NCI-H69 (cell line): Measurements from ENCODE around the gene HMG20A.

Experiments
- DNase-seq: peaks from one replicate; lab custom pipeline; 2025; lab: John Stamatoyannopoulos, UW

The HMG20A gene

DNA sequence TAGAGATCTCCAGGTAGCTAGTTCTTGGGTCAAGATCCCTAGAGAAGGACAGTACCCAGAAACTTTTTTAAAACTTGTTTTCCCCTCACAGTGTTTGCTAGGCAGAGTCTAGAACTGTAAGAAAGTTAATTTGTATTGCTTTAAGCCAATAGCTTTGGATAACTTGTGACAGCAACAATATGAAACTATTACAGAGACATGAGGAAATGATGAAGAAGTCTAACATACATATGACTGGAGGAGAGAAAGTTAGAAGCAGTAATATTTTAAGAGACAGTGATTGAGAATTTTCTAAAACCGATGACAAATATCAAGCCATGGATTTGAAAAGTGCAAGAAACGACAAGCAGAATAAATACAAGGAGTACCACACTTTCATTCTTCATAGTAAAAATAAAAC, 10.0 kb downstream of the HMG20A start:
- no peak for DNase-seq

DNA sequence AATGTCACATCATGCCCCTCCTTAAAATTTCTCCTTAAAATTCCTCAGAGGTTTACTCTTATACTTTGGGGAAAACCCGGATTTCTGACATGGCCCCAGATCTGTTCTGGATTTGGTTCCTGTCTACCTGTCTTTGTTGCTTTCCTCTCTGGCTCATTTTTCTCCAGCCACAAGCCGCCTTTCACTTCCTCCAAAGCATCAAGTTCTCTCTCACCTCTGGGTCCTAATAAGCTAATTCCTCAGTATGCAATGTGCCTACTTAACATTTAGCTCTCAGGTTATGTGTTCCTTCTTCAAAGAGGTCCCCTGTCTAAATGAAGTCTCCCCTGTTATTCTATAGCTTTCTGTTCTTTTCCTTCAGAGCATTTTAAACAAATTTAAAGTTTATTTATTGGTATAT, 16.1 kb downstream of the HMG20A start:
- DNase-seq = no peak

GRCh38 chr15:77437264-77437663, 16.6 kb downstream of the HMG20A start:
- no peak for DNase-seq

DNA sequence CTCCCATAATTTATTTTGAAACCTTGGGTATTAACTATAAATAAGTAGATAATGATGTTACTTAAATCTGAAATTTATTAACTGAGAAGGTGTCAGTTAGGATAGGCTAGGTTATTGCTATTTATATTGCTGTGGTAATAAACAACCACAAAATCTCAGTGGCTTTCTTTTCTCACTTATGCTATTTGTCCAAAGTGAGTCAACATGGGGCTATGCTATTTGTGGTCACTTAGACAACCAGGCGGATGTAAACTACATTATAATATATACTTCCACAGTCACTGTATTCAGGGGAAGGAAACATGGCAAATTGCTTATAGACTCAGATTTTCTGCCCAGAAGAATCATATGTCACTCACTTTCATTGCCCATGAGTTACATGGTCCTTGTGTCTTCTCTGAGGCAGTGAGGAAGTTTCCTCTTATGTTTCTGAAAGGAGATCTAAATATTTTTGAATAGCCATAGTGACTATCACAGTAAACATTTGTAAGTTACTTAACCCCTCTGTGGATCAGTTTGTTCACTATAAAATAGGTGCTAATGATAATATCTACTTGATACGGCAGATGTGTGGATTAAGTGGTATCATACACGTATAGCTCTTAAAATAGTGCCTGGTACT, 19.8 kb downstream of the HMG20A start:
- no peak for DNase-seq

- no peak for DNase-seq
Measured at GRCh38 chr15:77446840-77447390, 26.2 kb downstream of the HMG20A start.

DNA sequence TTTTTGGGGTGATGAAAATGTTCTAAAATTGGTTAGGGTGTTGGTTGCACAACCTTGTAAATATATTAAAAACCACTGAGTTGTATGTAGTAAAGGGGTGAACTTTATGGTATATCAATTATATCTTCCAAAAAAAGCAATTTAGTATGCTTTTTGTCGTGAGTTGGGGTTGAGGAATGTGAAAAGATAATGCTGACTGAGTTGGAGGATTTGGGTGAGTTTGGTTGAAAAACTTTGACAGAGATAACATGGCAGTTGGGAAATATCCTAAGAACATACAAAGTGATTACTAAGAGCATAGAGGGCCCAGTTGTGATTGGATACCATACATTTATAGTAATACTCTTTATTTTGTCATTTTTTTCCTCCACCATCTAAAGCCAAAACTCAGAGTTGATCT, 33.6 kb downstream of the HMG20A start:
- no peak for DNase-seq

GRCh38 chr15:77454951-77455350, 34.3 kb downstream of the HMG20A start:
- DNase-seq = no peak

GRCh38 chr15:77455696-77456321, 35.1 kb downstream of the HMG20A start:
- no peak for DNase-seq

- no peak for DNase-seq
Measured at GRCh38 chr15:77456746-77457145, 36.1 kb downstream of the HMG20A start.

GRCh38 chr15:77457191-77457904, 36.7 kb downstream of the HMG20A start:
- peak; percentile 37 for DNase-seq

GRCh38 chr15:77457905-77458265, 37.2 kb downstream of the HMG20A start:
- DNase-seq = no peak

DNA sequence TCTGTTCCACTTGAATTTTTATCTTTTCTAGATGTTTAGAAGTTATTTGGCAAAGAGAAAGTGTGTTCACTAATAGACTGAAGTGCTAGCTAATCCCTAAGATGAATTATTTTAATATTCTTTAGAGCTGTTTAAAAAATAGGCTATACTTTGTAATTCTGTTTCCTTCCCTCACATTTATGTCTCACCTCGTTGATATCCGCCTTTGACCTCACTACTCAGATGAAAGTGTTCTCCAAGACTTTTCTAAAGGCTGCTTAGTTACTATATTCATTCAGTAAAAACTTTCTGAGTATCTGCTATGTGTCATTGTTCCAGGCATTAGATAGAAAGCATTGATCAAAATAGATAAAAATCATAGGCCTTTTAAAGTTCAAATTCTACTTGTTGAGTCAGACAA, 38.3 kb downstream of the HMG20A start:
- no peak for DNase-seq

GRCh38 chr15:77461486-77461885, 40.8 kb downstream of the HMG20A start:
- no peak for DNase-seq

- no peak for DNase-seq
Measured at GRCh38 chr15:77464129-77464865, 43.6 kb downstream of the HMG20A start.

GRCh38 chr15:77466521-77466920, 45.8 kb downstream of the HMG20A start:
- no peak for DNase-seq

DNA sequence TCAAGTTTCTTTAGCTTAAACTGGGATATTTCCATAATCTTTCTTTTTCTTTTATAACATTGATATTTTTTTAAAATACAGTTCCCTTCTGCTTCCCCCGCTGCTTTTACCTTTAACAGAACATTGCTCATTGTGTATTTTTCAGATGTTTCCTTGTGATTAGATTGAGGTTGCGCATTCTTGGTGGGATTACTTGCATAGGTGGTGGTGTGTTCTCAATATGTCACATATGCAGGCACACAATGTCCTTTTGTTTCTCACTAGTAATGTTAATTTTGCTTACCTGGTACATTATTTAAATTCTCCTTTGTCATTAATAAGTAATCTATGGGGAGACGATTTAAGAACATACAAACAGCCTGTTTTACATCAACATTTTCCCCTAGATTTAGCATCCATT, 48.2 kb downstream of the HMG20A start:
- DNase-seq = no peak

- peak; percentile 6 for DNase-seq
Measured at GRCh38 chr15:77470235-77470634, 49.5 kb downstream of the HMG20A start.

DNA sequence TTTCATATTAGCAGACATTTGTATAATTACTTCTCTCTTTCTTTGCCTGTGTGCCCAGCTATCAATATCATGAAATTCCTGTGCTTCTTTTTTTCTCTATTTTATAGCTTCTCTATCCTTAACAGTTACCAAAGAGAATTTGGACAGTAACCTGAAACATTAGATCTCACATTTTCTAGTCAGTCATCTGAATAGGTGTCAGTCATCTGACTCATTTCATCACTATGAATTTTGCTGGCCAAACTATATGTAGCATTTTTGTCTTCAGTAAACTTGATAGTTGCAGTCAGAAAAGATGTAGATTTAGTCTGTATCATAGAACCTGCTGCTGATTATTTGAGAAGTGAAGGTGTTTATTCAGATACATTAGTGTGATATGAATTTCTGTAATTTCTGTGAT, 52.6 kb downstream of the HMG20A start:
- no peak for DNase-seq

- peak; percentile 63 for DNase-seq
Measured at GRCh38 chr15:77474310-77474988, 53.8 kb downstream of the HMG20A start.

DNA sequence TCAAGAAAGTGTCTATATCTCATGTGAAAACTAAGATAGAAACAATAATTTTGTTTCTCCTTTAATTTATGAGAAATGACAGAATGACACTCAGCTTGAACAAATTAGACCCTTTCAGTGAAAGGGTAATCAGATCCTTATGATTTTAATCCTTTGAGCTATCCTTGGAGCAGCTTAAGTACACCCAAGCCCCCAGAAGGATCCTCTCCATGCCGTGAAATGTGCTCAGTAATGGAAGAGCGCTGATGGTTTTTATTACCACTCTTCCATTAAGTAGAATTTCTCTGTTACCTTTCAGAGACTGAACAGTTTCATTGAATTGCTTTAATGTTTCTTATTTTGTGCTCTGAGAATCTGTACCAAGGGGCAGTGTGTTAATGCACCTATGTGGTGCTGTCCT, 54.3 kb downstream of the HMG20A start:
- peak; percentile 76 for DNase-seq

DNA sequence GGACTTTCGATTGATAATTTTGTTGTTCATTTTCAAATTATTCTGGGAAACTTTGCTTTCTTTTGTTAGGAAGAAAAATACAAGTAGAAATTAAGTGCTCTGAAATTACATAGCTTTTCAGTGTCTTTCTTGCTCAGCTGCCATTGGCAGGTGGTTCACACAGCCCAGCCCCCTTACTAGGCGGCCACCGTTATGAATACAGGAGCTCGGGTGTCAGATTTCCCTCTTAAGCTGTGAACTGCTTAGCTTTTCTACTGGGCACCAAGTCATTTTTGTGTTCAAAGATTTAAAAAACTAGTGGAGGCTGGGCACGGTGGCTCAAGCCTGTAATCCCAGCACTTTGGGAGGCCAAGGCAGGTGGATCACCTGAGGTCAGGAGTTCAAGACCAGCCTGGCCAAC, 55.2 kb downstream of the HMG20A start:
- peak; percentile 48 for DNase-seq

DNA sequence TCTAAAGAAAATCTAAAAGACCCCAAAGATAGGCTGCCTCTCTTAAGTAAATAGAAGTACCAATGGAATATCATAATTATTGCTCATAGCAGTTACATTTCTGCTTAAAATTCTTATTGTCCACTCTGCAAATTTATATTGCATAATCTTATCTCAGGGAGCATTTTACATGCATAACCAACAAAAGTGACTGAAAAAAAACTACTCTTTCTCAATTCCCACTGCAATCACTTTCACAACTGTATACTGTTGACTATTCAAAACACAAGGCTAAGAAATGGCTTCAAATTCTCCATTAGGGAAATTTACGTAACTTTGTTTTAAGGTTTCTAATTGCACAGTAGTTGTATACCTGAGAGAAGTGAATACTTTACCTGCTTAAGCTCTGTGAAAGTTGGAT, 56.3 kb downstream of the HMG20A start:
- no peak for DNase-seq
